ENCODE measurements around the gene RIOX2.

The RIOX2 gene

DNA sequence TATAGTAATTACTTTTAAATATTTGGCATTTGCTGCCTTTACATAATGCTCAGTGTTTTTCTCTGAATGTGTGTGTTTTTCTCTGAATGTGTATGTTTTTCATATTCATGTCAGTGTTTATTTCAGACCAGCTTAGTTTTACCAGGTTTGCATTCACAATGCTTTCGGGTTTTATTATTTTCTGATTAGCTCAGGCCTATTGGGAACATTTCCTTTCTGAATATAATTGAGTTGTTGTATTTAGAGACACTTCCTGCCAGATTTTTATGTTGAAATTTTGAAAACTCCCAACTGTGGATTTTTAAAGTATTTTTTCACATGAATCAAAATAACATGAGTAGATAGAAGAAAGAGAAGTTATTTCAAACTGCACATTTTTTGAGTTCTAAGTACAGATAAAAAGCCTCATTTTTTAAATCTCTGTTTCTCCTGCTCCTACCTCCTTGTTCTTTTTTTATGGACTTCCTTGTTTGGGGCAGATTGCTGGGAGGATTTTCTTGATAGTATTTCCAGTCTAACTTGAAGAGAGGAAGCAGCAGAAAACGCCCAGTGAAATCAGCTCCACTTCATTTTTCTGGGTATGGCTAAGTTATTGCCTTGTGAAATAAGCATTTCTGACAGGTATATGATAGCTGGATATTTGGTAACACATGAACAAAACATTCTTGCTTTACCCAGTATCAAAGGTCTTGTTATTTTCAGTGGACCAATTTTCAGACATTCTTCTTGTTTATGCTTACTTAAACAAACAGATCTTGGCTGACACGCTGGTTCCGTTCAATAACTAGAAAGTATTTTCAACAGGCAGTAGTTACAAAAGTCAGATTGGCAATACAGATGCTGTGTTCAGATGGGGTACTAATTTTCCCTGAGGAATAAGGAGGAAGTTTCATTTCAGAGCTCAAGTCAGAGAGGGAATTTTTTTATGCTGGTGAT lies 70.7 kb downstream of the RIOX2 start:
- no peak for DNase-seq

DNA sequence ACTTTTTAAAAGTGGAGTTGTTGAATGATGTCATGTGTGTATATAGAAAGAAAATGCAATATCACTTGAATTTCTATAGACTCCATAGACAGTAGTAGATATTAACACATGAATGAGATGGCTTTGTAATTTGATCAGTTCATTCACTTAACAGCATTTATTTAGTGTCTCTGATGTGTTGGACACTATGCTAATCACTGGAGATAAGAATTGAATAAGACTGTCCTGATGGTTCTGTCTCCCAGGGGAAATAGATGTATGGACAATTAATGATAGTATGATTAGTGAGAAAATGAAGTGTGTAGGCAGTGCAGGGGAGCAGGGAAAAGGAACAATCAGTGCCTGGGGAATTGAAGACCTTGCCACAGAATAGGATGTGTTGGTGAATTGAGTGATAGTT lies 72.9 kb downstream of the RIOX2 start:
- no peak for DNase-seq

GRCh38 chr3:97896547-97896946 lies 75.7 kb downstream of the RIOX2 start:
- no peak for DNase-seq

- DNase-seq: no peak
Measured at GRCh38 chr3:97896129-97896528, 76.1 kb downstream of the RIOX2 start.

DNA sequence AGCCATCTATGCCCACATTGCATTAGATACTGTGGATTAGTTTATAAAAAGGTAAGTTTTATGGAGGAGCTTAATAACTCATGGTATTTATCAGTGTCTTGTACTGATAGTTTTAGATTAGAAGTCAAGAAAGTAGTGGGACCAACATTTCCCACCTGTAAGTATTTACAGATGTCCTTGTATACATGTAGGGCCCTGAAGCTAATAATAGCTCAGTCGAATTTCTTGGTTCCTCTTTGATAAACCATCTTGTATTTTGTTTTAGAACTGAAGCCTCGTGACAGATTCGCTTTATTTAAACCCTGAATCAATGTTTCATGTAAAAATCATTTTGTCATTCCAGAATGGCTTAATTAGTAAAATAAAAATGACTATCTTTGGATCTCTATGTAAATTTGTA lies 77.0 kb downstream of the RIOX2 start:
- DNase-seq: no peak

GRCh38 chr3:97892852-97893251 lies 79.4 kb downstream of the RIOX2 start:
- no peak for DNase-seq
